Testis (tissue), 5 donors: ENCODE data around the gene PAK6. TPM values are rescaled to one million over a fixed set of nuclear protein-coding genes. Genes with fewer than 3 reads are reported as not detected.

ENCODE experiments used
- DNase-seq: peaks from one replicate; pipeline ENCODE4 v3.0.0-alpha.2; 2019
- H3K27ac ChIP-seq, 2 donors: fragments of 200-600 bp; sonication (generic); one replicate each; pipeline ENCODE4 v1.5.1; 2019
- H3K27me3 ChIP-seq: fragments of 200-600 bp; sonication (generic); one replicate; pipeline ENCODE4 v1.5.1; 2019
- H3K36me3 ChIP-seq: fragments of 200-600 bp; sonication (generic); one replicate; pipeline ENCODE4 v1.5.1; 2017; ENCODE audit warnings: low read depth; ENCODE audit errors: missing control alignments
- H3K4me1 ChIP-seq: fragments of 200-600 bp; sonication (generic); one replicate; pipeline ENCODE4 v1.5.1; 2019
- H3K4me3 ChIP-seq, 2 donors: fragments of 200-600 bp; sonication (generic); one replicate each; pipeline ENCODE4 v1.5.1; 2017 to 2019
- H3K9me3 ChIP-seq: fragments of 200-600 bp; sonication (generic); one replicate; pipeline ENCODE4 v1.5.1; 2017
- CTCF ChIP-seq, 3 experiments: fragments of 450-650 bp in 2 of 3; fragments of 200-600 bp in 1 of 3; sonication (generic) in 1 of 3; IDR thresholded peaks; one replicate each; pipeline ENCODE4 v1.5.1; 2016 to 2019; ENCODE audit warnings: antibody characterized with exemption in 3 of 3, mild to moderate bottlenecking in 2 of 3, moderate library complexity in 1 of 3
- POLR2A ChIP-seq: fragments of 450-650 bp; IDR thresholded peaks from one replicate; pipeline ENCODE4 v1.6.1; 2017; ENCODE audit warnings: antibody characterized with exemption, mild to moderate bottlenecking, moderate library complexity
- WGBS, 2 donors: methylation state at CpG; one replicate each; pipeline ENCODE4 v1.1.5; 2018; 5-methylcytosine and 5-hydroxymethylcytosine counted together
- intact Hi-C: fragments of 100-400 bp; cut with DNase I; formaldehyde crosslinking; loops from one replicate; pipeline ENCODE4 v1.15.1; 2023; ENCODE audit warnings: low total_unique reads
- long read RNA-seq, 2 donors: transcript quantifications; one replicate each; lab custom pipeline, GENCODE V29; 2026
- polyA plus RNA-seq: library from polyadenylated mRNA; stranded (reverse); fragments of 350-450 nt; fragmentation: Illumina TruSeq; extraction: RNeasy Lipid Tissue Mini Kit (QIAGEN cat#74804); gene quantifications from one replicate; pipeline ENCODE4 v1.2.3, GENCODE V29; 2014; ENCODE audit warnings: low read depth, low replicate concordance; ENCODE audit not compliant: insufficient read depth
- total RNA-seq, 2 donors: library from RNA; depleted of rRNA; stranded (reverse); fragments of >200 nt; gene quantifications; one replicate each; pipeline ENCODE4 v1.2.3, GENCODE V29; 2016

PAK6 gene
- 100 to 1,000 TPM; 140 to 245 TPM for total RNA-seq
- polyA plus RNA-seq, result 47.4 TPM
- long read RNA-seq, donor 1, full-length matches to known transcripts, result 1 of 1 reads
- long read RNA-seq, donor 1, partial matches to known transcripts, result 0 of 1 reads
- long read RNA-seq, donor 1, other reads (novel, unspliced or antisense), result 0 of 1 reads
- long read RNA-seq, donor 2, partial matches to known transcripts, result 0 of 1 reads
- long read RNA-seq, donor 2, other reads (novel, unspliced or antisense), result 0 of 1 reads

- intact Hi-C loops, result no loop called here
- no peak for TF ChIP-seq POLR2A
- TF ChIP-seq CTCF (IDR thresholded peaks at IDR 0.05), result no peak
- Histone ChIP-seq H3K9me3 (no peaks in the 10 kb centered on the region), H3K27me3 (no peaks in the 10 kb centered on the region), H3K4me1 (peaks cover 23% of the 10 kb centered on the region), H3K27ac (peak within 1 kb of the TSS; percentile 36 to 50), H3K4me3 (peak within 1 kb of the TSS; percentile 10 to 38), H3K36me3 (no peaks in the 10 kb centered on the region)
- WGBS, 2 donors, result 8% methylated on average over 24 to 36 of the region's 39 CpGs
- peak; percentile 61 for DNase-seq
Measured at GRCh38 chr15:40238532-40239403, at the start of gene PAK6. PAK6 (plus strand) TSS chr15:40239063; CDS start chr15:40264786, 25,723 bp downstream.

- TF ChIP-seq CTCF (IDR thresholded peaks at IDR 0.05) (no peak), POLR2A (no peak)
- intact Hi-C loops, result no loop called here
- no peak for DNase-seq
- Histone ChIP-seq H3K4me1 (no peaks in the 10 kb centered on the region), H3K27me3 (no peaks in the 10 kb centered on the region), H3K27ac (no peak overlapping the region), H3K4me3 (no peak overlapping the region), H3K9me3 (no peaks in the 10 kb centered on the region), H3K36me3 (no peaks in the 10 kb centered on the region)
- 94% methylated on average over 6 of the region's 6 CpGs for WGBS, 2 donors
Measured at GRCh38 chr15:40190591-40190990, 48.3 kb upstream of the PAK6 start.

- no peaks in the 10 kb centered on the region for H3K36me3 ChIP-seq
- no peaks in the 10 kb centered on the region for H3K4me1 ChIP-seq
- WGBS, 2 donors, result 61 to 83% methylated on average over 1 of the region's 1 CpG
- no peak for DNase-seq
- H3K27me3 ChIP-seq, result no peaks in the 10 kb centered on the region
- H3K27ac ChIP-seq, result no peak overlapping the region
- H3K9me3 ChIP-seq, result no peaks in the 10 kb centered on the region
- TF ChIP-seq CTCF (IDR thresholded peaks at IDR 0.05), result no peak
- no peak for TF ChIP-seq POLR2A
- H3K4me3 ChIP-seq, result no peak overlapping the region
- intact Hi-C loops, result no loop called here
Measured at GRCh38 chr15:40192942-40193341, 45.9 kb upstream of the PAK6 start.

GRCh38 chr15:40197434-40197833, 41.4 kb upstream of the PAK6 start:
- Histone ChIP-seq H3K4me3 (no peak overlapping the region), H3K27me3 (no peaks in the 10 kb centered on the region), H3K9me3 (no peaks in the 10 kb centered on the region), H3K27ac (no peak overlapping the region), H3K4me1 (no peaks in the 10 kb centered on the region), H3K36me3 (no peaks in the 10 kb centered on the region)
- intact Hi-C loops, result no loop called here
- 76 to 94% methylated on average over 1 of the region's 1 CpG for WGBS, 2 donors
- DNase-seq, result no peak
- TF ChIP-seq POLR2A (no peak), CTCF (IDR thresholded peaks at IDR 0.05) (no peak)
